MG63 (cell line): ENCODE data around the gene PASK. TPM values are rescaled to one million over a fixed set of nuclear protein-coding genes. Genes with fewer than 3 reads are reported as not detected.
A peak's percentile ranks its signal among the peaks of the same experiment; 100 is the strongest.

Source experiments
- DNase-seq: peaks from one replicate; pipeline ENCODE4 v3.0.0-alpha.2; 2020
- H3K27me3 ChIP-seq: fragments of 250-450 bp; sonication (Bioruptor Pico); 2 replicates; pipeline ENCODE4 v1.5.1; 2020; ENCODE audit warnings: mild to moderate bottlenecking, moderate library complexity
- H3K36me3 ChIP-seq: fragments of 250-450 bp; sonication (Bioruptor Pico); 2 replicates; pipeline ENCODE4 v1.5.1; 2020; ENCODE audit warnings: mild to moderate bottlenecking, moderate library complexity
- H3K4me3 ChIP-seq: fragments of 250-450 bp; sonication (Bioruptor Pico); 2 replicates; pipeline ENCODE4 v1.5.1; 2020; ENCODE audit warnings: mild to moderate bottlenecking, moderate library complexity
- H3K9me3 ChIP-seq: fragments of 250-450 bp; sonication (Bioruptor Pico); 2 replicates; pipeline ENCODE4 v1.5.1; 2020; ENCODE audit warnings: mild to moderate bottlenecking, moderate library complexity
- total RNA-seq: library from RNA; depleted of rRNA; stranded (reverse); fragments of >200 nt; shearing (Covaris generic); gene quantifications from 2 replicates; pipeline ENCODE4 v1.2.3, GENCODE V29; 2014; ENCODE audit warnings: low replicate concordance

The PASK gene
- total RNA-seq, 1 experiment from 2014 or later: 3.7 TPM

DNA sequence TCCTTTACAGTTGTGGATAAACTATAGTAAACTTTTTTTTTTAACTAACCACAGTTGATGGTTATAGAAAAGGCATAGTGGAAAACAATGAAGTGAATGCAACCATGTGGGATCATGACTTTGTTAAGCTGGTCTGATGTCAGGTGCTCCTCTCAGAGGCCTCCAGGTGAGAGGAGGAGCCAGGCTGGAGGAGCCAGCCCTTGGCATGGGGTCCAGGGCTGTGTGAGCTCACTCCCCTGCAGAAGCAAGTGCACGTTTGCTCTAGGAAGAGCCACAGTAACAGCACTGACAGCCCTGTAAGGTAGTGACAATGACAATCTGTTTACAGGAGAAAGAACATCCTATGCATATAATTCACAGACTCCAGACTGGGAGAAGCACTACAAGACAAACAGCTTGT is 6.7 kb upstream of the PASK start:
- Histone ChIP-seq H3K36me3 (peaks cover 23% of the 10 kb centered on the region), H3K4me3 (no peak overlapping the region)
- no peak for DNase-seq

DNA sequence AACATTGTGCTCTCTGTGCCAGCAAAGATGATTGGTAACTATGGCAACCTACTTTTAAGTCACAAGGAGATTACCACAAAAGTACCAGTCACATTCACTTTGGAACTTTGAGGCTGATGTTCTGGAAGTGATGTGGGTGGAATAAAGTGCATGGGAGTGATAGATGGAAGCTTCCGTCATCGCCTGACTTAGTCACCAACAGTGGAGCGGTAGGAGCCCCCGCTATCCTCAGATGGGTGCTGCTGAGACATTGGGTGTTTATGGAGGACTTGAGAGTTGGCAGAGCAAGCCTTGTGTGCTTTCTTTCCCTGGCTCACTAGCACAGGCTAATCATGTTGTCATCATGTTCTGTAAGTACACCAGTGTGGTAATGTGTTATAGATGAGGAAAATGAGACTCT is 5.6 kb upstream of the PASK start:
- DNase-seq: no peak
- H3K4me3 ChIP-seq: no peak overlapping the region
- peaks cover 20% of the 10 kb centered on the region for H3K36me3 ChIP-seq
- no peaks in the 10 kb centered on the region for H3K9me3 ChIP-seq
- no peaks in the 10 kb centered on the region for H3K27me3 ChIP-seq

More for the DNA sequence above, 6.7 kb upstream of the PASK start:
- Histone ChIP-seq H3K27me3 (no peaks in the 10 kb centered on the region), H3K9me3 (no peaks in the 10 kb centered on the region)

DNA sequence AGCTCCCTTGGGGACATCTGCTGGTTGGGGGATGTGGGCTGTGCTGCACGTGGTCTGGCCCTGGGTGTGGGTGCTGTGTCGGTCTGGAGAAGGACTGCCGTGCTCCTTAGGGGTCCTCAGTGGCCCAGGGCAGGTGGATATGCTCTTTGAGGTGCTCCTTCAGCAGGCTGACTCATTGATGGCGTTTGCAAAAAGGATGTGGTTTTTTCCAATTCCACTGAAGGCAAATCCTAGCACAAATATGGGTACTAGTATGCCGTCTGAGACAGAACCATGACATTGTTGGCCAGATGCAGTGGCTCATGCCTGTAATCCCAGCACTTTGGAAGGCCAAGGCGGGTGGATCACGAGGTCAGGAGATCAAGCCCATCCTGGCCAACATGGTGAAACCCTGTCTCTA is 4.3 kb upstream of the PASK start:
- Histone ChIP-seq H3K4me3 (no peak overlapping the region), H3K27me3 (no peaks in the 10 kb centered on the region), H3K36me3 (peaks cover 20% of the 10 kb centered on the region), H3K9me3 (no peaks in the 10 kb centered on the region)
- DNase-seq: no peak

DNA sequence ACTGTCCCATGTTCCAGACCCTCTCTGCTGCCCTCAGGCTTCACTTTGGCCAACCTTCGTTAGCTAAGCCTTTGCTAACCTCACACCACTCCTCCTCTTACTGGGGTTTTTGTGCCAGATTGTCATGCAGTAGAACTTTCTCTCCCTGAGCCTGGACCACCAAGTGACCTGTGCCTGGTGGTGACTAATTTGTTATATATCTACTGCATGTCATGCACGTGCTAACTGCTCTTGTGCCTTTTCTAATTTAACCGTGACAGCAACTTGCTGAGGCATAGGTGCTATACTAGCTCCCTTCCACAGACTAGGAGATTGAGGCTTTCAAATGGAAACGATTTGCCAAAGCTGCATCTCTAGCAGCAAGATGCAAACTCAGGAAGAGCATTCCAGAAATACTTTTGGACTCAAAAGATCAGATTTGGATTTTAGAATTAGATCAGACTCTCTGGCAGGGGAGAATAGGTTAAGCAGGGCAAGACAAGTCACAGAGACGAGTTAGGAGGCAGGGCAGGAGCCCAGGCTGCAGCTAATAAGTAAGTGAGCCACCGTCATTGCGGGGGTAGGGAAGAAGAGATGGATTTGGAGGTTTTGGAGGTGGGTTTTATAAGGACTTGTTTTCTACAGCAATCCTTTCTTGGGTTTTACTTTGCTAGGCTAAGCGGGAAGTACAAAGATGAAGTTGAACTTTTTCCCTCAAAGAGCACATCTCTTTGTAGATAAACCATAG is 2.8 kb upstream of the PASK start:
- no peaks in the 10 kb centered on the region for H3K27me3 ChIP-seq
- H3K9me3 ChIP-seq: no peaks in the 10 kb centered on the region
- H3K4me3 ChIP-seq: no peak overlapping the region
- peaks cover 9% of the 10 kb centered on the region for H3K36me3 ChIP-seq
- DNase-seq: no peak

DNA sequence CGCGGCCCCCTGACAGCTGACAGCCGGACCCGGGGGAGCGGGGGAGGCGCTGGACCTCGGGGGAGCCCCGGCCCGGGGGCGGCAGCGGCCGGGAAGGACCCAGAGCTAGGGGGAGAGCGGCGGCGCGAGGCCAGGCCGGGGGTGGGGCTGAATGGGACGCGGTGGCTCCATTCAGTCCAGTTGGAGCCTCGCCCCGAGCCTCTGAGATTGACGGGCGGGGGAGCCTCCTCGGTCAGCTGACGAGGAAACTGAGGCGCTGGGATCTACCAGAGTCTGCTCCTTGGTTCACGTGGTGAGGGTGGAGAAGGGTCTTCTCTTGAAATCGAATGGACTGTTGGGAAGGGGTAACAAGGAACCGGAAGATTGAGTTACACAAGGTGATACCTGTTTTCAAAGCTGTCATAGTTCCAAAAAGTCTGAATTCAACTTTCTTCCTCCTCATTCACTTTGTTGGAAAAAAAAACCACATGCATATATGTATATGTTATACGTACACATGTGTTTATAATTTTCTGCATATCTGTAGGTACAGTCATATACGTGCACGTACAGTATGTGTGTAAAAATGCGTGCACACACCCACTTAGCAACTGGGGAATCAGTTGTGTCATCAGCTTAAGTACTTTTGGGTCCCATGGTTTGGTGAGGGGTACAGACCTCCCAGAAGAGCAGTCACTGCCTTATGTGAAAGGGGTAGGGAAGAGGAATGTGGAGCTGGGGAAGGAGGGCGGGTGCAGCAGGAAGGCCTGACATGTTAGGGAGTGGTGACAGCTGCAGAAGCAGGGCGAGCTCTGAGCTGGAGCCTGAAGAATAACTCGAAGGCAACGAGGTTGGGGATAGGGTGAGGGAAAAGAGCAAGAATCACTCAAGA is 1.6 kb upstream of the PASK start:
- H3K27me3 ChIP-seq: no peaks in the 10 kb centered on the region
- H3K4me3 ChIP-seq: peak overlapping the region; percentile 71
- DNase-seq: no peak
- H3K36me3 ChIP-seq: peaks cover 7% of the 10 kb centered on the region
- no peaks in the 10 kb centered on the region for H3K9me3 ChIP-seq

DNA sequence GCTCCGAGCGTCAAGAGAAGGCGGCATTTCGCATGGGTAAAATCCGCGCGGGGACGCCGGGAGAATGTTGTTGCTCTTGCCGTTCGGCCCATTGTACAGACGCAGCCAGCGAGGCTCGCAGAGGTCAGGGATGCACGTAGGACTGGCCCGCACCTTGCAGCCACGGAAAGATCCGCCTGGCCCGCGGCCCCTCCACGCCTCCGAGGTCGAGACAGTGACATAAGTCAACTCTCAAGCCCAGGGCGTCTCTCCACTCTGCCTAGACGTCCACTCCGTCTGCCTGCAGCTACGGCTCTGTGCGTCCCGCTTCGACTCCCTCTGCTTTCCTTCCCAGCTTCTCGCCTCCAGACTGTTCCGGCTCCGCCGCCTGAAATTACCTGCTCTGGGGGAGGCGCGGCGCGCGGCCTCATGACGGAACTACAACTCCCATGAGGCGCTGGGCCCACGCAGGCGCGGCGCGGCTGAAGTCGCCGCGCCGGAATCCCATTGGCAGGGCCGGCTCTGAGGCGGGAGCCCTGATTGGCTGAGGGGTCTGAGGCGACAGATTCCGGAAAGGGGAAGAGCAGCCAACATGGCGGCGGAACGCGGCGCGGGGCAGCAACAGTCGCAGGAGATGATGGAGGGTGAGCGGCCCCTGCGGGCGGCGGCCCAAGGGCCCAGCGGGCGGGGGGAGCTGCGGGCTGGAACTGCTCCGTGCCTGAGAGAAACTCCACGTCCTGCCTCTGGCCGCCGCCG is 820 bp upstream of the PASK start, which contains the start of gene PPP1R7:
PPP1R7 (plus strand) TSS at position 543 of the 735 bp plus-strand sequence; CDS start at position 572, 29 bp downstream.
- peak; percentile 95 for DNase-seq
- peaks cover 7% of the 10 kb centered on the region for H3K36me3 ChIP-seq
- H3K9me3 ChIP-seq: no peaks in the 10 kb centered on the region
- no peaks in the 10 kb centered on the region for H3K27me3 ChIP-seq
- peak within 1 kb of the TSS; percentile 71 for H3K4me3 ChIP-seq

DNA sequence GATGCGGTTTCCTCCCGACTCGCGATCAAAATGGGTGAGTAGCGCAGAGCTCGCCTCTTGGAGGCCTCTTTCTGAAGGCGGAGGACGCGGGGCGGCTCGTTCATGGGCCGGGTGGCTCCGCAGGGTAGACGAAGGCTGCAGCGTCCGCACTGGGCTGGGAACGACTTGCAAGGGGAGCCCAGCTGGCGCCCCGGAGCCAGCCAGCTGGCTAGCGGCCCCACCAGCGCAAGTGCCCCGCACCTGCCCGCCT is 328 bp upstream of the PASK start:
- Histone ChIP-seq H3K9me3 (no peaks in the 10 kb centered on the region), H3K36me3 (peaks cover 4% of the 10 kb centered on the region), H3K4me3 (peak overlapping the region; percentile 71), H3K27me3 (no peaks in the 10 kb centered on the region)
- no peak for DNase-seq

DNA sequence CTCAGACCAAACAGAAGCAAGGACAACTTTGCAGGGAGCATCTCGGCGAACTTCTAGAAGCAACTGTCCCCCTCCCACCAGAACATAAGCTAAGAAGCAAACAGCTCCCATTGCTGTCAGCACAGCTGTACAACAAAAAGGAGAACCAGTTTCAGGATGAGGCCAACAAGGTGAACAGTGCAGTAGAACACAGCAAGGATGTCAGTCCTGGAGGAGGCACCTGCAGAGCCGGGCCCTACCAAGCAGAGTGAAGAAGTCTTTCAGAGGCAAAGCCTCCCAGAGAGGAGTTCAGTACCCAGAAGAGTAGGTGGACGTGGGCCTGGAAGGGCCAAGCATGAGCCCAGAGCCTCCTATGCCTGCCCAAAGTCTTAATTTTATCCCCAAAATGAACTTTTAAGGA is 1.0 kb downstream of the PASK start:
- Histone ChIP-seq H3K27me3 (no peaks in the 10 kb centered on the region), H3K4me3 (peak overlapping the region; percentile 71; the same call in 1 of the 2 replicates)

DNA sequence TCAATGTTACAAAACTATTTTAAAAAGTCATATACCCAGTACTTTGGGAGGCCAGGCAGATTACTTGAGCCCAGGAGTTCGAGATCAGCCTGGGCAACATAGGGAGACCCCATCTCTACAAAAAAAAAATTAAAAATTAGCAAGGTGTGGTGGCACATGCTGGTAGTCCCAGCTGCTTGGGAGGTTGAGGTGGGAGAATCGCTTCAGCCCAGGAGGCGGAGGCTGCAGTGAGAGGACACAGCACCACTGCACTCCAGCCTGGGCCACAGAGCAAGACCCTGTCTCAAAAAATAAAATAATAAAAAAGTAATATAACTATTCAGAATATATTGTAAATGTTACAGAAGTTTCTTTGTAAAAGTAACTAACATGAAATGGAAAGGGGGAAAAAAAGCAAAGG is 1.9 kb downstream of the PASK start:
- no peak overlapping the region for H3K4me3 ChIP-seq
- H3K27me3 ChIP-seq: no peaks in the 10 kb centered on the region
- DNase-seq: no peak
- H3K9me3 ChIP-seq: no peaks in the 10 kb centered on the region
- no peaks in the 10 kb centered on the region for H3K36me3 ChIP-seq

More for the DNA sequence above, 1.0 kb downstream of the PASK start:
- no peaks in the 10 kb centered on the region for H3K9me3 ChIP-seq
- no peak for DNase-seq
- peaks cover 4% of the 10 kb centered on the region; the same call in 1 of the 2 replicates for H3K36me3 ChIP-seq

DNA sequence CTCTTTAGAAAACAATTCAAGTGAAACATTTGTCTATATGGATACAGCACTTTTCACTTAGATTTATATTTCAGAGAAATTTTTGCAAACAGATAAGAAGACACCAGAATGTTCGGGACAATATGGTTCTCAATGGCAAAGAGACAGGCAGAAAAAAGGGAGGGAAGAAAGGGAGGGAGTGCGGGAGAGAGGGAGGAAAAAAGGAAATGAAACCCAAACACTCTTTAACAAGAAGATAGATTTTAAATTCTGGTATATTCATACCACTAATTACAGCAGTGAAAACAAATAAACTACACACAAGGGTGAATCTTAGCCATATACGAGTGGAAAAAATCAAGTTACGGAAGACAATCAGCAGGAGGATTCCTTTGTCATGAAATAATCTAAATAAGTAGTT is 3.0 kb downstream of the PASK start:
- Histone ChIP-seq H3K9me3 (no peaks in the 10 kb centered on the region), H3K4me3 (no peak overlapping the region), H3K36me3 (no peaks in the 10 kb centered on the region), H3K27me3 (no peaks in the 10 kb centered on the region)
- no peak for DNase-seq

DNA sequence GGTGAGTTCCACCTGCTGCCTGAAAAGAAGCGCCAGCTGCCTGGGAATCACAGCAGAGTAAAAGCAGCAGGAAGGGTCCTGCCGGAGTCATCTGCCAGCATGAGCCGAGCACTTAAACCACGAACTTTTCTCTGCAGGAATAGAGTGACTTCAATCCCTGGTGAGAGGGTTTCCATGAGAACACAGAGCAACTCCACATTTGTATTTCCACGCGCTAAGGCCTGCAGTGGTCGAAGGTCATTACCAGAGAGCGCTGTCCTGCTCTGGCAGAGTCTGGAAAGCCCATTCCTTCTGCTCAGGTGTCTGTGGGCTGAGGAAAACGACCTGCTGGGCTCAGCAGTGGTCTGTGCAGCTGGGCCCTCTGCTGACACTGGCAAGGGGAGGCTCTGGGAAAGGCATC is 6.7 kb downstream of the PASK start:
- no peak overlapping the region for H3K4me3 ChIP-seq
- no peaks in the 10 kb centered on the region for H3K27me3 ChIP-seq
- H3K36me3 ChIP-seq: peaks cover 2% of the 10 kb centered on the region; the same call in 1 of the 2 replicates
- DNase-seq: no peak
- no peaks in the 10 kb centered on the region for H3K9me3 ChIP-seq

DNA sequence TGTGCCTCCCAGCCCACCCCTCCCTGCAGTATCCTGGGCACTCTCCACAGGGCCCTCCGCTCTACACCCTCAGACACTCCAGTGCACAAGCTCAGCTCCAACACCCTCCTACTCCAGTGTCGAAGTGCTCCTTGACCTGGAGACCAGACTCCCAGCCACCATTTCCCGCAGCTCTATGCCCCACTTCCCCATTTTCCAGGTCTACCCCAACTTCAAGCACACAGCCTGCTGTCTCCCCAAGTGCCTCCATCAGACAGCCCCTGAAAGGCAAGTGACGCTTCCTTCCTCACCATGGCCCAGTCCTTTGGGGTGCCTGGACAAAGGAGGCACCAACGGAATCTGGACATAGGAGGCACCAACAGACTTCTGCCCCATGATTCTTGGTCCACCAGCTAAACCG is 7.2 kb downstream of the PASK start:
- DNase-seq: no peak
- no peaks in the 10 kb centered on the region for H3K27me3 ChIP-seq
- H3K9me3 ChIP-seq: no peaks in the 10 kb centered on the region
- H3K4me3 ChIP-seq: no peak overlapping the region
- H3K36me3 ChIP-seq: peaks cover 2% of the 10 kb centered on the region; the same call in 1 of the 2 replicates

DNA sequence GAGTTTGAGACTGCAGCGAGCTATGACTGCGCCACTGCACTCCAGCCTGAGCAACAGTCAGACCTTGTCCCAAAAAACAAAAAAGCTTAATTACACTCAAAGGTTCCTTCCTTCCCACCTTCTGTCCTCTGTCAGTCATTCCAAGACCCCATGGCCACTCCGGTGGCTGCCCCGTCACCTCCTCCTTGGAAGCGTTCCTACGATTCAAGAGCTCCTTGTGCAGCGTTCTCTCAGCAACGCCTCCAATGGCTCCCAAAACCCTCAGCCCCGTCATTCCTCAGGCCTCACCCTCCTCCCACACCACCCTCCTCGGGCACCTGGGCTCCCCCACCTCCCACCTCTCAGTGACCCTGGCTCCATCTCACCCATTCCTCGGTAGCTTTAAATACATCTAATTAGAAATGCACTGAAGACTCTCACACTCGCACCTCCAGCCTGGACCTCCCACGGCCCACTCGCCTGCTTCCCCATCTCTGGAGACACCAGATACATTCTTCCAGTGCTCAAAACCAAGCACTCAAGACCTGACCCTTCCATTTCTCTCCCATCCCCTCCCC is 8.0 kb downstream of the PASK start:
- DNase-seq: no peak
- Histone ChIP-seq H3K4me3 (no peak overlapping the region), H3K9me3 (no peaks in the 10 kb centered on the region), H3K36me3 (peaks cover 2% of the 10 kb centered on the region; the same call in 1 of the 2 replicates), H3K27me3 (no peaks in the 10 kb centered on the region)

DNA sequence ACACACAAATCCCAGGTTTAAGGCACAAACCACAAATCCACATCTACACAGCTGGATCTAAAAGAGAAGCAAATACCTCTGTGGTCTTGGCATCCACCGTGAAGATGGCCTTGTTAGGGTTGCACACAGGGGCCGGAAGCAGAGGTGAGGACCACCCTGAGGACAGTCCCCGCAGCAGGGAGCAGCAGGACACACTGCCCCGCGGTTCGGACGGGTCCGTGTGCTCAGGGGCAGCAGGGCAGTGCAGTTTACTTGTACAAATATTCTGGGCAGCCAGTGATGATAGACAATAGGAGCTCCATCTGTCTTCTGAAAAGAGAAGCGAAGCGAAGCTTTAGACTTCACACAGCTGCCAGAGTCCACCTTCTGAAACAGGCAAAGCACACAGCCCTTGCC is 8.8 kb downstream of the PASK start:
- Histone ChIP-seq H3K9me3 (no peaks in the 10 kb centered on the region), H3K4me3 (no peak overlapping the region), H3K36me3 (peaks cover 2% of the 10 kb centered on the region; the same call in 1 of the 2 replicates), H3K27me3 (no peaks in the 10 kb centered on the region)
- no peak for DNase-seq

DNA sequence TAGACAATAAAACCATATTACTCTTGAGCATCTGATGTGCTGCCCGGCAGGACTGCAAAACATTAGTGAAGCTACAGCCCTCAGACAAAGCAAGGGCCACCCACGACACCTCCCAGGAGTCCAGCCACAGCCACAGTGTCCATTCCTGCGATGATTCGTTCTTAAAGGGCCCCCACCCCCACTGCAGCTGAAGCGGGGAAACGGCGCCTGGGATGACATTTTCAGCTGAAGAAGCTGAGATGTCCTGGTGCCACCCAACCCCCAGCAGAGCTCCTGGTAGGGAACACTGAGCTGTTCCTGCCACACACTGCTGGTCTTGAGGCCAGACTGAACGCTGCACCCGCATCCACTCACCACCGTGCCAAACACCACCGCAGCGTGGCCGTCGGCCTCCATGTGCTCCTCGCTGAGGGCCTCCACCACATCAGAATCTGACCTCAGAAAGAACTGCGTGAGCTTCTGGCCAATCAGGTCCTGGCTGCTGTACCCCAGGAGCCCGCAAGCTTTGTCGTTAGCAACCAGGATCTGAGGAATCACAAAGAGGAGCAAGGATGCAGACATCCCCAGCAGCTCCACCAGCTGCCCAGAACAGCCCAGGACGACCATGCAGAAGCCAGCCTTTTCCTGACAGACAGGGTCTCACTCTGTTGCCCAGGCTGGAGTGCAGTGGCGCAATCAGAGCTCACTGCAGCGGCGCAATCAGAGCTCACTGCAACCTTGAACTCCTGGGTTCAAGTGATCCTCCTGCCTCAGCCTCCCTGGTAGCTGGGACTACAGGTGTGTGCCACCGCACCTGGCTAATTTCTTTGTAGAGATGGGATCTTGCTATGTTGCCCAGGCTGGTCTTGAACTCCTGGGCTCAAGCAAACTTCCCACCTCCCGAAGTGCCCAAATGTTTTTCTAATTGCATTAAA is 9.5 kb downstream of the PASK start:
- Histone ChIP-seq H3K4me3 (no peak overlapping the region), H3K9me3 (no peaks in the 10 kb centered on the region), H3K27me3 (no peaks in the 10 kb centered on the region), H3K36me3 (peaks cover 2% of the 10 kb centered on the region; the same call in 1 of the 2 replicates)
- no peak for DNase-seq

DNA sequence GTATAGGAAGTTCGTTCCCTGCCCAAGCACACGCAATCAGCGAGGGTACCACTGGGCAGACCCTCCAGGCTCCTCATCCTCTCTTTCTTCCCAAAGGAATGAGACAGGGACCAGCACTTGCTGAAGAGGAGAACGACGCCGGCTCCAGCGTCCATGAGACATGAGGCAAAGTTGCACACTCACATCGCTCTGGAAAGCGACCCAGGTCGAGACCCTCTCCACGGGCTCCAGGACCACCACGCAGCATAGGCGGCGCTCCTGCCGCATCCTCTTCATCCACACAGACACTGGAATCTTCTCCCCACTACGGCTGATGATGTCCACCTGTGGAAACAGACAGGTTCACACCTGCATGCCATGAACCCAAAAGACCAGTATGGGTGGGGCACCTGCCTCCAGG is 10.8 kb downstream of the PASK start:
- no peaks in the 10 kb centered on the region for H3K9me3 ChIP-seq
- H3K27me3 ChIP-seq: no peaks in the 10 kb centered on the region
- no peak for DNase-seq
- no peak overlapping the region for H3K4me3 ChIP-seq
- peaks cover 2% of the 10 kb centered on the region; the same call in 1 of the 2 replicates for H3K36me3 ChIP-seq
